Astrocyte of the spinal cord (primary cell): ENCODE results near the gene PPFIBP2.

Experiments used
- DNase-seq: peaks from one replicate; pipeline ENCODE4 v3.0.0; 2011; ENCODE audit warnings: low read depth, low spot score
- H3K4me3 ChIP-seq: 2 replicates; pipeline ENCODE4 v1.5.1; 2011; ENCODE audit warnings: low read depth, mild to moderate bottlenecking, low read length, moderate library complexity
- CTCF ChIP-seq: IDR thresholded peaks from 2 replicates; pipeline ENCODE4 v1.5.1; 2012; ENCODE audit warnings: low read depth, mild to moderate bottlenecking, low read length, inconsistent platforms
- in situ Hi-C: cut with HindIII; loops from 2 replicates; pipeline ENCODE4 v1.10.0; 2017; ENCODE audit warnings: low sequenced_read_pairs

The PPFIBP2 gene

GRCh38 chr11:7488681-7489080, 25.1 kb upstream of the PPFIBP2 start:
- no peak for TF ChIP-seq CTCF
- DNase-seq = no peak
- in situ Hi-C loops = no loop called here
- no peak overlapping the region for H3K4me3 ChIP-seq

DNA sequence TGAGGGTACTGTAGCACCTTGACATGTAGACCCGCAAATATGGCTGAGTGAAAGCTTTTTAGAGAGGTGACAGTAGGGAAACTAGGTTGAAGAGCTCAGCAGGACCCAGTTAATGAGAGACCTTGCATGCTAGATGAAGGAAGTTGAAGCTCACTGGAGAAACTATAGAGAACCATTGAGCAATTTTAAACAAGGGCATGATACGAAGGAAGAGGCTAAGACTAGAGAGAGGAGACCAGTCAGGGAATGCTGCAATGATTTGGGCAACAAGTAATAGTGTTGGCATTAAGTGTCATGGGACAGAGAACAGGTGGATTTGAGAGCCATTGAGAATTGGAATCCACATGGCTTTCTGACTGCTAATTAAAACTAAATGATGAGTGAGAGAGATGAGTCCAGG, 24.4 kb upstream of the PPFIBP2 start:
- DNase-seq = no peak
- in situ Hi-C loops = no loop called here
- no peak for TF ChIP-seq CTCF
- H3K4me3 ChIP-seq = no peak overlapping the region

DNA sequence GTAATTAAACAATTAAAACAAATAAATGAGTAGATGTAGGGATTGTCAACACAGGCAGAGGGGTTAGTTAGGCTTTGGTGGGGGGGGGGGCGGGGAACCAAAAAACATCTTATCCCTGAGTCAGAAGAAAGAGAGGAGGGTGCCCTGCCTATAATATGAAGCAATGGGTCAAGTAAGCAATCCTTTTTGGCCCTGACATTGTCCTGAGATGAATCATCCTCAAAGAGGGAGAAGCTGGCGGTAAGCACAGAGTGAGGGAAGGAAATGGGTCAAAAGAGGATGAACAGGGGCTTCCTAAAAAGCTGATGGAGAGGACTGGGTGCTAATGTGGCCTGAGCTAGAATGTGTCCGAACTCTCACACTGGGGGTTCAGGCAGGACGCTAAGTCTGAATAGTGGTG, 23.7 kb upstream of the PPFIBP2 start:
- no peak overlapping the region for H3K4me3 ChIP-seq
- in situ Hi-C loops = no loop called here
- peak; percentile 7 for DNase-seq
- no peak for TF ChIP-seq CTCF

DNA sequence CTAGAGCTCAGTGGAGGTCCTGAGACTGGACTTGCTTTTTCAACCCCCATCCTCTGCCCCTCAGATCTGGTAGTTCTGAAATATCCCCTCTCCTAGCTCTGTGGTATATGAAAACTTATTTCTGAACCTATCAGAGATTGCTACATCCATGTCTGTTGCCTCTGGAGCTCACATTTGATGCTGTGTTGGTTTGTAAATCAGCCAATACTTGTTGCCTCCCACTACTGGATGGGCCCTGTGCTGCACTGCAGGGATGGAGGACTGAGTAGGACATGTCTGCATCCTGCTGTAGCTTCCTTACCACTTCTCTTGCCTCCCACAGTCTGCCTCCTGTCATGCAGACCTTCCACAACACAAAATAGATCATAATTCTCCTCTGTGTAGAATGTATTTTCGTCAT, 23.3 kb upstream of the PPFIBP2 start:
- in situ Hi-C loops = no loop called here
- H3K4me3 ChIP-seq = no peak overlapping the region
- DNase-seq = no peak
- TF ChIP-seq CTCF = no peak

GRCh38 chr11:7492253-7492652, 21.5 kb upstream of the PPFIBP2 start:
- TF ChIP-seq CTCF = no peak
- no peak overlapping the region for H3K4me3 ChIP-seq
- in situ Hi-C loops = no loop called here
- no peak for DNase-seq

DNA sequence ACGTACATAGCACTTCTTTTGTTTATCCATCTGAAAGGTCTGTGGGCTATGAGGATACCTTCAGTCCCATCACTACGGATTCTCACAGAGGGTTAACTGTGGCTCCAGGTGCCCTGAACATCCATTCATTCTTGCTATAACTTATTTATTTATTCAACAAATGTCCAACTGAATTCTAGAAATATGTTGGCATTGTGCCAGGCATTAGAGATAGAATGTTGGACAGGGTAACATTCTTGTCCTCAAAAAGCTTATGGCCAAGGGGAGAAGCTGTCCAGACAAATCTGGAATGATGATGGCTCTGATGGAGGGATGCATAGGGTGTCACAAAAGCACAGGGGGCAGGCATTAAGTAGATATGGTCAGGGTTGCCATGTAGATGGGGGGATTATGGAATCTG, 20.1 kb upstream of the PPFIBP2 start:
- no peak for DNase-seq
- in situ Hi-C loops = no loop called here
- no peak overlapping the region for H3K4me3 ChIP-seq
- no peak for TF ChIP-seq CTCF
